IMR-90 (cell line): ENCODE measurements around the gene GPRASP1. TPM values are rescaled to one million over a fixed set of nuclear protein-coding genes. Genes with fewer than 3 reads are reported as not detected.

Experiments
- ATAC-seq: fragments of 200-7000 bp; cut with Tn5 transposase; 2 replicates; pipeline ENCODE4 v1.9.1; 2020; ENCODE audit warnings: low read depth, mild to moderate bottlenecking, moderate library complexity
- BruUV-seq: library from RNA; stranded (reverse); fragments of 400-500 nt; replicated peaks from 2 replicates; lab custom pipeline; 2021; lab: Mats Ljungman, UMichigan
- CTCF ChIA-PET: fragments of 300-600 bp; formaldehyde crosslinking; extraction: SDS; loops from one replicate; lab custom pipeline; 2021; ENCODE audit warnings: antibody characterized with exemption; lab: Yijun Ruan, JAX
- POLR2A ChIA-PET: fragments of 300-600 bp; sonication (Branson Sonifier 250); formaldehyde crosslinking; loops from one replicate; lab custom pipeline; 2022; ENCODE audit warnings: antibody characterized with exemption; ENCODE audit not compliant: unreplicated experiment; lab: Charles Lee
- DNase-seq: peaks from one replicate; pipeline ENCODE4 v3.0.0; 2013
- H2AFZ ChIP-seq: replicated peaks from 2 replicates; pipeline ENCODE3; 2013; ENCODE audit warnings: low read length, mild to moderate bottlenecking; ENCODE audit not compliant: poor library complexity
- H2AK5ac ChIP-seq: 2 replicates; pipeline ENCODE4 v1.6.1; 2013; ENCODE audit warnings: low read depth, low read length, inconsistent platforms
- H2AK9ac ChIP-seq: replicated peaks from 2 replicates; pipeline ENCODE3; 2013; ENCODE audit warnings: mild to moderate bottlenecking, low read depth, low read length, moderate library complexity; ENCODE audit not compliant: poor library complexity
- H2BK120ac ChIP-seq: 2 replicates; pipeline ENCODE4 v1.6.1; 2013; ENCODE audit warnings: low read depth, low read length, inconsistent platforms
- H2BK15ac ChIP-seq: 3 replicates; pipeline ENCODE4 v1.6.1; 2013; ENCODE audit warnings: low read depth, low read length, inconsistent platforms
- H2BK20ac ChIP-seq: 2 replicates; pipeline ENCODE4 v1.6.1; 2013; ENCODE audit warnings: low read depth, mild to moderate bottlenecking, inconsistent platforms, low read length, moderate library complexity
- H2BK5ac ChIP-seq: 2 replicates; pipeline ENCODE4 v1.6.1; 2013; ENCODE audit warnings: mild to moderate bottlenecking, low read depth, low read length, inconsistent platforms; ENCODE audit not compliant: poor library complexity, severe bottlenecking
- H3K14ac ChIP-seq: replicated peaks from 2 replicates; pipeline ENCODE4 v1.6.1; 2013; ENCODE audit warnings: low read depth, low read length, inconsistent platforms
- H3K18ac ChIP-seq: 2 replicates; pipeline ENCODE4 v1.6.1; 2013; ENCODE audit warnings: low read depth, low read length, control low read depth
- H3K23ac ChIP-seq: 2 replicates; pipeline ENCODE4 v1.6.1; 2013; ENCODE audit warnings: low read depth, low read length, inconsistent platforms
- H3K27ac ChIP-seq: 2 replicates; pipeline ENCODE4 v1.5.1; 2013; ENCODE audit warnings: mild to moderate bottlenecking, control low read depth, low read length; ENCODE audit not compliant: insufficient read depth
- H3K27me3 ChIP-seq: 2 replicates; pipeline ENCODE4 v1.6.1; 2013; ENCODE audit warnings: low read length; ENCODE audit not compliant: control insufficient read depth, insufficient read depth
- H3K36me3 ChIP-seq: 2 replicates; pipeline ENCODE4 v1.6.1; 2013; ENCODE audit warnings: low read length, mixed read lengths; ENCODE audit not compliant: control insufficient read depth, insufficient read depth
- H3K4ac ChIP-seq: 2 replicates; pipeline ENCODE4 v1.6.1; 2013; ENCODE audit warnings: low read depth, low read length, inconsistent platforms
- H3K4me1 ChIP-seq: 2 replicates; pipeline ENCODE4 v1.6.1; 2013; ENCODE audit warnings: low read length, mixed read lengths; ENCODE audit not compliant: control insufficient read depth, insufficient read depth
- H3K4me2 ChIP-seq: 2 replicates; pipeline ENCODE4 v1.6.1; 2013; ENCODE audit warnings: low read depth, mild to moderate bottlenecking, control low read depth, low read length, moderate library complexity
- H3K4me3 ChIP-seq: 2 replicates; pipeline ENCODE4 v1.5.1; 2013; ENCODE audit warnings: low read depth, mild to moderate bottlenecking, control low read depth, low read length, moderate library complexity; ENCODE audit not compliant: insufficient read depth
- H3K56ac ChIP-seq: 2 replicates; pipeline ENCODE4 v1.6.1; 2013; ENCODE audit warnings: low read length, inconsistent platforms; ENCODE audit not compliant: insufficient read depth; ENCODE audit errors: extremely low read depth
- H3K79me1 ChIP-seq, 2 experiments: 2 replicates each; pipeline ENCODE4 v1.6.1; 2013; ENCODE audit warnings: low read length in 2 of 2, inconsistent platforms in 1 of 2, low read depth in 1 of 2
- H3K9ac ChIP-seq: 2 replicates; pipeline ENCODE4 v1.6.1; 2013; ENCODE audit warnings: low read depth, low read length, control low read depth
- H3K9me1 ChIP-seq: 2 replicates; pipeline ENCODE4 v1.6.1; 2013; ENCODE audit warnings: low read length, inconsistent platforms; ENCODE audit not compliant: insufficient read depth
- H3K9me3 ChIP-seq: 2 replicates; pipeline ENCODE4 v1.6.1; 2013; ENCODE audit warnings: low read length; ENCODE audit not compliant: control insufficient read depth, insufficient read depth
- H4K20me1 ChIP-seq: 2 replicates; pipeline ENCODE4 v1.6.1; 2013; ENCODE audit warnings: low read length, inconsistent platforms; ENCODE audit not compliant: insufficient read depth
- H4K5ac ChIP-seq: 2 replicates; pipeline ENCODE4 v1.6.1; 2013; ENCODE audit warnings: mild to moderate bottlenecking, low read depth, low read length, control low read depth
- H4K8ac ChIP-seq, 2 experiments: 2 replicates each; pipeline ENCODE4 v1.6.1; 2013; ENCODE audit warnings: low read depth in 2 of 2, low read length in 2 of 2, control low read depth in 1 of 2, inconsistent platforms in 1 of 2
- H4K91ac ChIP-seq: 2 replicates; pipeline ENCODE4 v1.6.1; 2013; ENCODE audit warnings: low read depth, low read length, inconsistent platforms; ENCODE audit not compliant: insufficient read depth
- MAFK ChIP-seq: IDR thresholded peaks from 2 replicates; pipeline ENCODE4 v1.6.1; 2012; ENCODE audit warnings: low read depth, low read length, improper control_type of control experiment
- MXI1 ChIP-seq: IDR thresholded peaks from 2 replicates; pipeline ENCODE4 v1.6.1; 2012; ENCODE audit warnings: low read depth, mild to moderate bottlenecking, low read length, moderate library complexity, borderline replicate concordance
- POLR2A ChIP-seq: IDR thresholded peaks from 2 replicates; pipeline ENCODE4 v1.6.1; 2012; ENCODE audit warnings: mild to moderate bottlenecking, low read depth, low read length
- RFX5 ChIP-seq: IDR thresholded peaks from 2 replicates; pipeline ENCODE4 v1.8.0; 2012; ENCODE audit warnings: low read depth, mild to moderate bottlenecking, low read length, moderate library complexity
- SMC3 ChIP-seq: fragments of 150-350 bp; IDR thresholded peaks from 2 replicates; pipeline ENCODE4 v1.6.1; 2016; ENCODE audit warnings: low read depth, mild to moderate bottlenecking, antibody characterized with exemption, low read length, moderate library complexity
- WGBS, 2 experiments: methylation state at CpG; one replicate each; pipeline versions ENCODE4 v1.1.5 to v1.1.7; 2013; ENCODE audit warnings: missing lambda C conversion rate in 2 of 2; ENCODE audit not compliant: insufficient read length in 1 of 2; ENCODE audit errors: extremely low coverage in 2 of 2; 5-methylcytosine and 5-hydroxymethylcytosine counted together
- dilution Hi-C: fragments of 300-500 bp; cut with HindIII; formaldehyde crosslinking; loops from one replicate; pipeline ENCODE4 v1.14.3; 2018; ENCODE audit warnings: low sequenced_read_pairs; ENCODE audit not compliant: unreplicated experiment
- in situ Hi-C: fragments of 300-500 bp; cut with MboI; formaldehyde crosslinking; loops from 3 replicates; pipeline ENCODE4 v1.14.3; 2019; ENCODE audit warnings: low sequenced_read_pairs, inconsistent platforms, mixed read lengths
- intact Hi-C: fragments of 100-400 bp; cut with micrococcal nuclease; formaldehyde crosslinking; loops from 2 replicates; pipeline ENCODE4 v1.10.0; 2022
- polyA plus RNA-seq, 3 experiments: library from polyadenylated mRNA; depleted of rRNA; stranded (reverse); fragments of >200 nt; gene quantifications; 2 replicates each; pipeline ENCODE4 v1.2.3, GENCODE V29; 2012; ENCODE audit warnings: low replicate concordance in 1 of 3
- total RNA-seq: library from RNA; depleted of rRNA; stranded (reverse); fragments of >200 nt; gene quantifications from 2 replicates; pipeline ENCODE4 v1.2.3, GENCODE V29; 2012

GPRASP1 gene
- total and polyA plus RNA-seq, 2 of the 4 experiments (the other 2 are of a cell fraction) = 1.3 to 1.5 TPM

DNA sequence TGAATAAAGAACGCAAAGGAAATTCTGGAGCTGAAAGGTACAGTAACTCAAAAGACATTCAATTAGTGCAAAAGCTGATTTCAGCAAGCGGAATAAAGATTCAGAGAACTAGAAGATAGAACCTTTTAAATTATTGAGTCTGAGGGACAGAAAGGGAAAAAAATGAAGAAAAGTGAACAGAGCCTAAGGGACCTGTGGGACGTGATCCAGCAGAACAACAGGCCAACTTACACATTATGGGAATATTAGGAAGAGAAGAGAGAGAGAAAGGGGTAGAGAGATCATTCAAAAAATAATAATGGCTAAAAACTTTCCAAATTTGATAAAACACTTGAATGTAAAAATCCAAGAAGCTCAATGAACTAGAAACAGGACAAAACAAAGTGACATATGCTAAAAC is 43.5 kb downstream of the GPRASP1 start:
- H3K79me1 ChIP-seq = no peaks in the 10 kb centered on the region
- H4K20me1 ChIP-seq = no peaks in the 10 kb centered on the region
- H3K14ac ChIP-seq = no peak overlapping the region
- no peaks in the 10 kb centered on the region for H3K4me1 ChIP-seq
- no peak overlapping the region for H3K23ac ChIP-seq
- no peak overlapping the region for H3K18ac ChIP-seq
- no peak overlapping the region for H3K27ac ChIP-seq
- ChIA-PET CTCF (no interaction called here), POLR2A (no interaction called here)
- no peak overlapping the region for H2AK5ac ChIP-seq
- no peak overlapping the region for H2BK5ac ChIP-seq
- peaks cover 3% of the 10 kb centered on the region; the same call in 1 of the 2 replicates for H3K9me1 ChIP-seq
- no peak overlapping the region for H4K8ac ChIP-seq
- BruUV-seq = no TSS peak
- no peak overlapping the region for H4K91ac ChIP-seq
- H3K4me3 ChIP-seq = no peak overlapping the region
- no peak overlapping the region for H2BK120ac ChIP-seq
- no peaks in the 10 kb centered on the region for H3K27me3 ChIP-seq
- dilution Hi-C loops = no loop called here
- in situ Hi-C loops = no loop called here
- ATAC-seq = no peak
- no peak overlapping the region for H3K4ac ChIP-seq
- no peak overlapping the region for H3K4me2 ChIP-seq
- H3K56ac ChIP-seq = no peak overlapping the region
- no peak overlapping the region for H2BK20ac ChIP-seq
- no peak for TF ChIP-seq POLR2A
- TF ChIP-seq MAFK = no peak
- TF ChIP-seq MXI1 = no peak
- no peak for TF ChIP-seq SMC3
- TF ChIP-seq RFX5 = no peak
- H3K9ac ChIP-seq = no peak overlapping the region
- H2AFZ ChIP-seq = no peak overlapping the region
- no peak overlapping the region for H2AK9ac ChIP-seq
- intact Hi-C loops = no loop called here
- no peak for DNase-seq
- no peak overlapping the region for H4K5ac ChIP-seq
- no CpG with 5 or more reads among the region's 3 CpGs for WGBS, 2 experiments
- H3K9me3 ChIP-seq = no peaks in the 10 kb centered on the region
- H3K36me3 ChIP-seq = no peaks in the 10 kb centered on the region
- H2BK15ac ChIP-seq = no peak overlapping the region
